GM21381 (cell line): ENCODE results near the gene TMEM62.

Experiments
- ATAC-seq: cut with Tn5 transposase; IDR thresholded peaks from one replicate; pipeline ENCODE4 v1.9.1; 2021; ENCODE audit warnings: mild to moderate bottlenecking, moderate library complexity; ENCODE audit not compliant: unreplicated experiment

TMEM62 gene

DNA sequence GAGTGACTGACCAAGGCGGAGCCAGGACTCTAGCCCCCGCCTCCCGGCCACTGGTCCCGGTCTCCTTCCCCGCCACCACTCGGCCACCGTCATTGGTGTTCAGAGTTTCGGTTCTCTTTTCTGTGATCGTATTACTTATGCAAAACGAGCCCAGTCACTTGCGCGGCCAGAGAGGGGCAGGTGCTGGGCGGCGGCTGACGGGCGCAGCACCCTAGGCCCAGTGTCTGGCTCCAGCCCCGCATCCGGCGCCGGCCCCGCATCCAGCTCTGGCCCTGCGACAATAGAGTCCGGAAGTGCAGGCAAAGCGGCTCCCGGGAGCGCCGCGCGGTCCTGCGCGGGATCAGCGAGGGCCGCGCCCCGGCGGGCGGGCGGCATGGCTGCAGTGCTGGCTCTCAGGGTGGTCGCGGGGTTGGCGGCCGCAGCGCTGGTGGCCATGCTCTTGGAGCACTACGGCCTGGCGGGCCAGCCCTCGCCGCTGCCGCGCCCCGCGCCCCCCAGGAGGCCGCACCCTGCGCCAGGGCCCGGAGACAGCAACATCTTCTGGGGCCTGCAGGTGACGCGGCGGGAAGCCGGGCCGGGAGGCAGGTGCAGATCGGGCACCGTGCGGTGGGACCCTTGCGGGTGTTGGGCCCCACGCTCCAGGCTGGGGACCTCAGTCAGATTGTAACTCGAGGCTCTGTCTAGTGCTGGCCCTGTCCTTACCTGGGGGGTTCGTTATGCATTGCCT, at the start of gene TMEM62:
TMEM62 (plus strand) TSS at position 157 of the 727 bp plus-strand sequence; CDS start at position 374, 217 bp downstream.
- ATAC-seq, result peak; percentile 91

- no peak for ATAC-seq
Observed at GRCh38 chr15:43085921-43086320, 47.5 kb upstream of the TMEM62 start.

GRCh38 chr15:43086551-43086950, 46.8 kb upstream of the TMEM62 start:
- ATAC-seq, result no peak

GRCh38 chr15:43091859-43092258, 41.5 kb upstream of the TMEM62 start:
- no peak for ATAC-seq

DNA sequence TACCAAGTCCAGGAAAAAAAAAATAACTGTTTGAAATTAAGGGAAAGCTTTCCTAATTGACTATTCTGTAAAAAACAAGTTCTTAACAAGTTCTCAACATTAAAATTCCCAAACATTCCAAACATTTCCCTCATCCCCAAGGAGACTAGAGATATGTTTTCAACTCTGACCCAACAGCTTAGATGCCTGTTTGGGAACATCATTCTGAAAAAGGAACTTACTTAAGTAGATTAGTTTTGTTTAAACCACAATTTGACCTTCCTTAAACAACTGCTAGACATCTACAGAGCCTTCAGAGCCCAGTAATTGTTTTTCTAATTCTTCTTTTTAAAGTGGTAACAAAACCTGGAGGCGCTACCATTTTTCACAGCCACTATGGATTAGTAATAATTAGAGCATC, 40.4 kb upstream of the TMEM62 start:
- no peak for ATAC-seq

DNA sequence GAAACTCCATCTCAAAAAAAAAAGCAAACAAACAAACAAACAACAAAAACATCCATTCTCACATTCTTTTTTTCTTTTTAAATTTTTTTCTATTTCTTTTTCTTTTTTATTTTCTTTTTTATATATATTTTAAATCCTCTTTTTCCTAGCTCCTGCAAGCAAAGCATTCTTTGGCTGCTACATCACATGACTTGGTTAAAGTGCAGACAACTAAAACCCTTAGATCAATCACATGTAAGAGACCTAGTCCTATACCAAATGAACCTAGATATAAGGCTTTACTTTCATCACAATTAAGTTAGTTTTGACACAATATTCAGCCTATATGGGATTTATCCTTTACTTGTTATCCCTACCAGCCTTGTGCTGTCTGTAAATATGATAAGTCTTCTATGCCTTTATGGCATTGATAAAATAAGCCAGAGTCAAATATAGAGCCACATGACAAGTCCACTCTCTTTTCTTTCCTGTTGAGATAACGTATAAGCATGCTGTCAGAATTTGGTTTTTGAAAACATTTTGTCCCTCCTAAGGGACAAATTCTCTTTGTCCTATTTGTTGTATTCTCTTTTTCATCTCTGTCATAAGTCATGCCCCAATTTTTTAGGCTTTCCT, 38.9 kb upstream of the TMEM62 start:
- ATAC-seq, result no peak

- ATAC-seq, result no peak
Observed at GRCh38 chr15:43095243-43095642, 38.1 kb upstream of the TMEM62 start.

- no peak for ATAC-seq
Observed at GRCh38 chr15:43095708-43096347, 37.6 kb upstream of the TMEM62 start.

GRCh38 chr15:43096411-43096810, 37.0 kb upstream of the TMEM62 start:
- no peak for ATAC-seq

DNA sequence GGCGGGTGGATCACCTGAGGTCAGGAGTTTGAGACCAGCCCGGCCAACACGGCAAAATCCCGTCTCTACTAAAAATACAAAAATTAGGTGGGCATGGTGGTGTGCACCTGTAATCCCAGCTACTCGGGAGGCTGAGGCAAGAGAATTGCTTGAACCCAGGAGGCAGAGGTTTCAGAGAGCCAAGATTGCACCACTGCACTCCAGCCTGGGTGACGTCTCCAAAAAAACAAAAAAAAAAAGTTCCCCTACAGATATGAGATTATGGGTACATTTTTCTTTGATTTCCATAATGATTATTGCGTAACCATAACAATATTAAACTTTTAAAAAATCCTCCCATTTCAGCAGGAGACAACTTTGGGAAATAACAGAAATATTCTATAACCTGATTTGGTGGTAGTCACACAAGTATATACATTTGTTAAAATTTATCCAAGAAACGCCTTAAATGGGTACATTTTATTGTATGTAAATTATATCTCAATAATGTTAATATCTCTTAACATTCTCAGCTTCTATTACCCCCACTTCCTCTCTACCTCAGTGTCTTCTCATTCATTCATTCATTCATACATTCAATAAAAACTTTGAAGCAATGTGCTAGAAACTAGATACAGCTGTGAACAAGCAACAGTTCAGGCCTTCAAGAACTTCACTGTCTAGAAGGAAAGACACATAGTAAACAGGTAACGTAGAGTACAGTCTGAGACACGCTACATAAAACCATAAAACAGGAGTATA, 34.1 kb upstream of the TMEM62 start:
- ATAC-seq, result no peak

GRCh38 chr15:43100971-43101370, 32.4 kb upstream of the TMEM62 start:
- no peak for ATAC-seq

DNA sequence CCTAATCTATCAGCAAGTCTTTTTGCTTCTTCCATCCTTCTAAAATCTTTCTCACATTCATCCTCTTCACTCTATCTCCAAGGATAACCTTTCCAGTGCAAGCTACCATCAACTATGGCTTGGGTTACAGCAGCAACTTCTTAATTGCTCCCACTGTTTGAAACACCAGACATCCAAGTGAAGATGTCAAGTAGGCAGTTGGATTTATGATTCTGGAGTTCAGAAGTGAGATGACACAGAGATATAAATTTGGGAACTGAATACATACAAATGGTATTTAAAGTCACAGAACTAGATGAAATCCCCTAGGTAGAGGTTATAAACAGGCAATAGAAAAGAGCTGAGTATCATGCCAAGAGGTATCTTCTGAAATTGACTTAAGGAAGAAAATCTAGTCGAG, 31.2 kb upstream of the TMEM62 start:
- ATAC-seq, result no peak

- ATAC-seq, result no peak
Observed at GRCh38 chr15:43103907-43104306, 29.5 kb upstream of the TMEM62 start.

- no peak for ATAC-seq
Observed at GRCh38 chr15:43104426-43104825, 29.0 kb upstream of the TMEM62 start.

DNA sequence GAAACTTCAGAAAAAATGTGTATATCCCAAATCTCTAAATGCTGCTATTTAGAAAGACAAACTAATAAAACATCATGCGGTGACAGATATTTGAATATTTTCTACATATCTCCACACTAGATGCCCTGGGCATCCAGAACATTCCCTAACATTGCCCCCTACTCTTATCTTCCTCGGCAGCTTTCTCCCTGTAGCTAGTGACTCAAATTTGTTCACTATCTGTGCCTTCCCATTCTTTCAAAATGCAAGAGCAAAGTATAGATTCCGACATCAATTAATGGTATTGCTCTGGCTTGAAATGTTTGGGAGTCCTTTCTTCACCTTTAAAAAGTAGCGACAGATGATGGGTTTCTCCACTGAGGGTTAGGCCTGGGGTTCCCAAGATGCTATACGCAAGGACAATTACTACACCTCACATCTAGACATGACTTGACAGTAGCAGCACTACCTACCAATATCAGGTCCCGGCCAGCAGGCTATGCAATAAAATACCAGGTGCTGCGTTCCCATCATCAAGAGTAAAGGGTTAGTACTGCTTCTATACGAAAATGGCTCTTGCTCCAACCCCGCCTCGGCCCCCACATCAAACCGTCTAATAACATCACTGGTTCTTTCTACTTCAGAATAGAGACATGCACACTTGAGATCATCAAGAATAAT, 28.2 kb upstream of the TMEM62 start:
- ATAC-seq, result peak; percentile 21

GRCh38 chr15:43105778-43106485, 27.5 kb upstream of the TMEM62 start, which contains the start of gene UBR1:
Gene UBR1 (minus strand): TSS chr15:43106038. CDS start chr15:43106022, 16 bp downstream.
- ATAC-seq, result peak; percentile 85

- ATAC-seq, result no peak
Observed at GRCh38 chr15:43106486-43106829, 26.9 kb upstream of the TMEM62 start.

- no peak for ATAC-seq
Observed at GRCh38 chr15:43107751-43108150, 25.6 kb upstream of the TMEM62 start.

- ATAC-seq, result no peak
Observed at GRCh38 chr15:43111354-43111753, 22.0 kb upstream of the TMEM62 start.

GRCh38 chr15:43118286-43118685, 15.1 kb upstream of the TMEM62 start:
- no peak for ATAC-seq
